Measurements from ENCODE around the gene CCDC88C. TPM values are rescaled to one million over a fixed set of nuclear protein-coding genes. Genes with fewer than 3 reads are reported as not detected.

The CCDC88C gene
- total and polyA plus RNA-seq, 12 donors: 2.2 to 8.4 (median 4.9) TPM

GRCh38 chr14:91390165-91390778 is 27.3 kb downstream of the CCDC88C start:
- H3K27ac ChIP-seq: peak overlapping the region in 1 of 10 donors; percentile 6
- no peak for TF ChIP-seq CTCF (IDR thresholded peaks at IDR 0.05)
- H3K27me3 ChIP-seq: peaks cover 0 to 55% (median 8%) of the 10 kb centered on the region in 7 donors
- peaks cover 0 to 84% (median 15%) of the 10 kb centered on the region in 9 donors for H3K4me1 ChIP-seq
- no peaks in the 10 kb centered on the region for H3K36me3 ChIP-seq
- DNase-seq (no peak), ATAC-seq (no peak)
- intact Hi-C loops (cut with DNase I): no loop called here
- 70% methylated on average over 12 of the region's 12 CpGs for WGBS, 2 donors
- no peak overlapping the region for H3K4me3 ChIP-seq
- no peaks in the 10 kb centered on the region for H3K9me3 ChIP-seq

- Histone ChIP-seq H3K4me1 (peaks cover 0 to 74% (median 15%) of the 10 kb centered on the region in 9 donors), H3K36me3 (no peaks in the 10 kb centered on the region), H3K9me3 (no peaks in the 10 kb centered on the region), H3K4me3 (no peak overlapping the region), H3K27me3 (peaks cover 0 to 44% (median 4%) of the 10 kb centered on the region in 7 donors), H3K27ac (no peak overlapping the region)
- DNase-seq (no peak), ATAC-seq (no peak)
- TF ChIP-seq CTCF (IDR thresholded peaks at IDR 0.05): no peak
- 63 to 69% methylated on average over 5 of the region's 5 CpGs for WGBS, 2 donors
- intact Hi-C loops (cut with DNase I): no loop called here
Observed at GRCh38 chr14:91389150-91389549, 28.5 kb downstream of the CCDC88C start.

DNA sequence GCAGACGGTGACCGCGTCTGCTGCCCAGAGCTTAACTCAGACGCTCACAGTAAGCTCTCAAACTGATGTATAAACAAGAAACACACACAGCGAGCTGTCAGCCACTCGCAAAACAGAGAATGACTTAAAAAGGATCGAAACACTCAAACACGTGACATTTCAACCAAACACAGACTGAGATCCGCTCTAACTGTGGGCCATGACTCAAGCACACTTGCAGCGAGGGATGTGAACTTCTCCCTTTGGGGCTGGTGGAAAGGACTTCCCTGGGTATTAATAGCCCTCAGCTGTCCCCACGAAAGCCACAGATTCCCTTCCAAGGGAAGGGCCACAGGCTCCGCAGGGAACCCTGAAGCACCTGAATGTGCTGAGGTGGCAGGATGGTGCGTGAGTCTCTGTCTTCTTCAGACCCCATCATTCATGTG is 29.1 kb downstream of the CCDC88C start:
- H3K4me3 ChIP-seq: no peak overlapping the region
- peak overlapping the region in 1 of 10 donors; percentile 21 for H3K27ac ChIP-seq
- H3K9me3 ChIP-seq: no peaks in the 10 kb centered on the region
- H3K4me1 ChIP-seq: peaks cover 0 to 68% (median 13%) of the 10 kb centered on the region in 9 donors
- intact Hi-C loops (cut with DNase I): no loop called here
- peaks cover 0 to 43% (median 4%) of the 10 kb centered on the region in 7 donors for H3K27me3 ChIP-seq
- ATAC-seq (peak in 5 of 8 donors; percentile 24 to 49 (median 48)), DNase-seq (no peak)
- no peaks in the 10 kb centered on the region for H3K36me3 ChIP-seq
- 83 to 86% methylated on average over 13 of the region's 13 CpGs for WGBS, 2 donors
- no peak for TF ChIP-seq CTCF (IDR thresholded peaks at IDR 0.05)

- intact Hi-C loops (cut with DNase I): no loop called here
- WGBS, 2 donors: 79 to 81% methylated on average over 10 of the region's 10 CpGs
- DNase-seq (no peak), ATAC-seq (peak in 1 of 8 donors; percentile 6)
- Histone ChIP-seq H3K27me3 (peaks cover 0 to 46% (median 4%) of the 10 kb centered on the region in 7 donors), H3K4me3 (no peak overlapping the region), H3K27ac (peak overlapping the region in 1 of 10 donors; percentile 21), H3K9me3 (no peaks in the 10 kb centered on the region), H3K4me1 (peaks cover 0 to 62% (median 7%) of the 10 kb centered on the region in 9 donors), H3K36me3 (no peaks in the 10 kb centered on the region)
- TF ChIP-seq CTCF (IDR thresholded peaks at IDR 0.05): no peak
Observed at GRCh38 chr14:91387951-91388381, 29.7 kb downstream of the CCDC88C start.

Data from heart right ventricle (tissue), 16 donors.